ENCODE measurements around the gene NT5DC3. TPM values are rescaled to one million over a fixed set of nuclear protein-coding genes. Genes with fewer than 3 reads are reported as not detected.

Gene NT5DC3
- polyA plus RNA-seq (ENCODE audit: insufficient read length in 12 of 12): 10 to 100 TPM in 6 of 12 donors, 1 to 10 TPM in 5, not detected in 1; 4.7 to 15.6 (median 10.6) TPM
- long read RNA-seq, donor 1: 0 reads
- long read RNA-seq, donor 2: 0 reads
- long read RNA-seq, donor 3: 0 reads
- long read RNA-seq, donor 4: 0 reads
- long read RNA-seq, donor 5: 0 reads
- long read RNA-seq, donor 6, full-length matches to known transcripts: 1 of 1 reads
- long read RNA-seq, donor 6, partial matches to known transcripts: 0 of 1 reads
- long read RNA-seq, donor 6, other reads (novel, unspliced or antisense): 0 of 1 reads
- long read RNA-seq, donor 7: 0 reads
- long read RNA-seq, donor 8, full-length matches to known transcripts: 1 of 1 reads
- long read RNA-seq, donor 8, partial matches to known transcripts: 0 of 1 reads
- long read RNA-seq, donor 8, other reads (novel, unspliced or antisense): 0 of 1 reads
- long read RNA-seq, donor 9: 0 reads
- long read RNA-seq, donor 10, full-length matches to known transcripts: 2 of 2 reads
- long read RNA-seq, donor 10, partial matches to known transcripts: 0 of 2 reads
- long read RNA-seq, donor 10, other reads (novel, unspliced or antisense): 0 of 2 reads
- long read RNA-seq, donor 11: 0 reads

DNA sequence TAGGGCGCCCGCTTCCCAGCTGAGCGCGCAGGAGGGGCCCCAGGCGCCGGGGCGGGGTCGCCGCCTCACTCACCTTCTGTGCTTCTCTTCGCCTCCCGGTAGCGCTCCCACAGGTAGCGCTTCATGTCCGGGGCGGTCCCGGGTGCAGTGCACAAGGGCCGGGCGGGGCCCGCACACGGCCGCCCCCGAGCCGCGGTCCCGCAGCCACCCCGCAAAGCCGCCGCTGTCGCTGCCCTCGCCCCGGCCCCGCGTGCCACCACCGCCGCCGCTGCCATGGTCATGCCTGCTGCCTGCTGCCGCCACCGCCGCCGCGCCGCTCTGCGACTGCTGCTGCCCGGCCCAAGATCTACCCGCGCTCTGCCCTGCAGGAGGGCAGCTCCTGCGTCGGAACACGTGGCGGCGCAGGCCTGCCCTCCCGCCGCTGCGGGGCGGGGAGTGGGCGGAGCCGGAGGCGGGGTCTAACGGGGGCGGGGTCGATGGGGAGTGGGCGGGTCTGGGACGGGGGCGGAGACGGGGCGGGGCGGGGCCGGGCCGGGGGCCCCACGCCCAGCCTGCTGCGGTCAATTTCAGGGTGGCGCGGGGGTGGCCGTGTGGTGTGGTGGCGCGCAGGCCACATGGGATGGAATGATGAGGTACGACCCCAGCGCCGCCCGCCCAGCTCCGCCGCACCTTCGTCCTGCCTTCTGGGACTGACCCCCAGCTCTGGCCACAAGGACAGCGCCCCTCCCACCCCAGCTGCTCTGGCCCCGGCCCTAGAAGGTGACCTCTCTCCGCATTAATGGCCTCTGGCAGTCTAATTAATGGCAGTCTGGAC lies at the start of gene NT5DC3:
TSS of gene NT5DC3 (minus strand) at position 359 of the 814 bp plus-strand sequence. CDS start at position 281, 78 bp downstream.
- DNase-seq: peak; percentile 74

DNA sequence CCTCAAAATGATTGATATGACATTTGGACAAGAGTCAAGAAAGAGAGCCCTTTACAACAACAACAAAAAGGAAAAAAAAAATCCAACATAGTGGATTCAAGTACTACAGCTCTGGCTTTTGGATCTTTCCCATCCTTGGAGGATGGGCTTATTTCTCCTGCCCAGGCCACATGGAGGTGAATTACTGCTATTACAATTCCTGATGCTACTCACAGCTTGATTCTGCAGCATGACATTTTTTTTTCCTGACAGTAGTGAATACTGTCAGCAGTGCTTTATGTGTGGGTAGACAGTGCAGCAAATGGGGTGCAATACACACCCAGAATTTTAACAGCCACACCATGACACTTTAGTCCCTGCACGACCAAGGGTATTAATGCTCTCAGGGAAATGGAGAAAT lies 46.7 kb upstream of the NT5DC3 start:
- DNase-seq: no peak

DNA sequence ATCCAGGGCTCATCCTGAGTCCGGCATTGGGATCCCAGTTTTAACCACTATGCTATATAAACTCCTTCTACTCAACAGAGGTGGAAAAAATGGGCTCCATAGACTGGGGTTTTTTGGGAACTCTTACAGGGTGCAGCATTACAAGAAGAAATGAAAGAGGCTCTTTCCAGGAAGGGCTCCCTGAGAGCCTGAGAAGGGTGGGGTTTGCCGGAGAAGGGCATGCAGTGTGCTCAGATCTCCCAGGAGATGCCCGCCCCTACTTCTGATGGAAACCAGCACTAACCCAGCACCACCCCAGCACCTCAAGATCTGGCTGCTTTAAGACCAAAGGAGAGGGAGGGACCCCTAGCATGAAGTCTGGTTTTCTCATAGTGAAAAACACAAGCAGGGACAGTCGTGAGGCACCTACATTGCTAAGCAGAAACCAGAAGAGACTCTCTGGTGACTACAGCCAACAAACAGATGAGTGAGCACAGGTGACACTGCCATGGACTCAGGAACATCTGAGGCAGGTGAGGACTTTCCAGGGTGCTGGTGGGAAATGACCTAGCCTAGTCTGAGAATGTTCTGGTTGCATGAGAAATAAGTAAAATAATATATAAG lies 45.3 kb upstream of the NT5DC3 start:
- no peak for DNase-seq

DNA sequence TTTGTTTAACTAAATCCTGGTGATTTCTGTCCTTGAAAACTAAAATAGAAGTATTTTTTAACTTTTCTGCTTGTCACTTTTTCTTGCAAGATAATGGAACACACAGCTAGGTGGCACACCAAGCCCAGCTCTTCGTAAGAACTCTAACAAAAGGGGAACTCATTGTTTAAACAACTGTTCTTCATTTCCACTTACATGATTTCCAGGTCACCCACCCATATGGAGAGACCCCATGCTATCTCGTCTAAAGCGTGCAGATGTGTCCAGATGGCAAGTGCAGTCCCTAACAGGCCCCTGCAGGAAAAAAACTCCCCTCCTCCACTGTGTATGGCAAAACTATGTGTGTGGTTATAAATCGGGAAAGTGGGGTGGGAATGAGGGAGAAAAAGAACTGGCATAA lies 43.3 kb upstream of the NT5DC3 start:
- DNase-seq: peak; percentile 33

DNA sequence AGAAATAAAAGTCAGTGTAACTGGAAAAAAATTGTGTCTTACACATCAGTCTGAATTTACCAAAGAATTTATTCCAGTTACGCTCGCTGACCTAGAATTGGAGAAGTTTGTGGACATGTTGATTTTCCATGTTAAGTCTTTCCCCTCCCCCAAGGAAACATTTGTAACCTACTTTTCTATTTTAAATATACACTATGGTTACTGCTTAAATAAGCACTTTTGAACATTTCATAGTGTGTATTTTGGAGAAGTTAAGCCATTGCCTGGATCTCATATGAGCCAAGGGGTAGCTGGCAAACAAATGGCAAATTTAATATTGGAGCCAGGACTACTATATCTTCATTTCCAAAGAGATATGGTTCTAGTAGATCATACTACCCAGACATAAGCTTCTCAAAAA lies 42.9 kb upstream of the NT5DC3 start:
- DNase-seq: no peak

DNA sequence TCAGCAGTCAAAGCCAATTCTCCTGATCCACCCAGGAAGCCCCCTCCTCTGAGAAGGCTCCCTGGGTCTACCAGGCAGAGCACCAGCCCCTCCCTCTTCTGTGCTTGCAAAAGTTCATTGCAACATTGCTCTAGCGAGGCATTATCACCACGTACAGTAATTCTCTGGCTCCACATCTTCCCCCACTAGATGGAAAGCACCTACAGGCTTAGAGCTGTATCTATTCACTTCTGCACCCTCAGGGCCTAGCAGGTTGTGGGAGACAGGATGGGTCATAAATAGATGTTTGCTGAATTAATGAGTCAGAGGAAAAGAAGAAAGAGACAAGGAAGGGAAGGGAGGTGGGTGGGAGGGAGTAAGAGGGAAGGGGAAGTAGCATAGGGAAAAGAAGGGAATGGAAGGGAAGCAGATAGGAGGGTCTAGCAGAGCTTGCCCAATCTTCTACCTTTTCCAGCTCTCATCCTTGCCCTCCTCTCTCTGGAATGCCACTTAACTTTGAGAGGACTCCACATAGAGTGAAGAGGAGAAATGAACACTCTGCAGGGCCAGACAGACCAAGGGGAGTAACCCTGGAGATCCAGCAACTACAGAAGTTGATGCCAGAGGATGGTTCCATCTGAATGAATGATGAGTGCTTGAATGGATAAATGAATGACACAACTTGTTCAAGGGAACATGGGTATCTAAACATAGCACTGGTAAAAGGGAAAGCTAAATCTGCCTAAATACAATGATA lies 42.0 kb upstream of the NT5DC3 start:
- no peak for DNase-seq

DNA sequence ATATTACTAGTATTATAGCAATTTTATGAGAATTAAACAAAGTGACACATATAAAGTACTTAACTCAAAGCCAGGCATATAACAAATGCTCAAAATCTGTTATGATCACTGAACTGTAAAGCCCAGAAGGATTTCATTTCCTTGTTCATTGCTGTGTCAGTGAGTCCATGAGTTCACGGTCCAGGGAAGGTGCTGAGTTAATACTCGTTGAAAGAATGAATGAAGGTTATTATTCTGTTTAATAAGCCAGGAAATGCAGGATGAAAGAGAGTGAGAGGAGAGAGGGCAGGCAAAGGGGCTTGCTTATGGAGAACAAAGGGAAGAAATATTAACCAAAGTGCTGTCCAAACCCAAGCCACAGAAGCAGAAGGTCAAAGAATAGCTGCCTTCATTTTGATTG lies 40.2 kb upstream of the NT5DC3 start:
- DNase-seq: no peak

DNA sequence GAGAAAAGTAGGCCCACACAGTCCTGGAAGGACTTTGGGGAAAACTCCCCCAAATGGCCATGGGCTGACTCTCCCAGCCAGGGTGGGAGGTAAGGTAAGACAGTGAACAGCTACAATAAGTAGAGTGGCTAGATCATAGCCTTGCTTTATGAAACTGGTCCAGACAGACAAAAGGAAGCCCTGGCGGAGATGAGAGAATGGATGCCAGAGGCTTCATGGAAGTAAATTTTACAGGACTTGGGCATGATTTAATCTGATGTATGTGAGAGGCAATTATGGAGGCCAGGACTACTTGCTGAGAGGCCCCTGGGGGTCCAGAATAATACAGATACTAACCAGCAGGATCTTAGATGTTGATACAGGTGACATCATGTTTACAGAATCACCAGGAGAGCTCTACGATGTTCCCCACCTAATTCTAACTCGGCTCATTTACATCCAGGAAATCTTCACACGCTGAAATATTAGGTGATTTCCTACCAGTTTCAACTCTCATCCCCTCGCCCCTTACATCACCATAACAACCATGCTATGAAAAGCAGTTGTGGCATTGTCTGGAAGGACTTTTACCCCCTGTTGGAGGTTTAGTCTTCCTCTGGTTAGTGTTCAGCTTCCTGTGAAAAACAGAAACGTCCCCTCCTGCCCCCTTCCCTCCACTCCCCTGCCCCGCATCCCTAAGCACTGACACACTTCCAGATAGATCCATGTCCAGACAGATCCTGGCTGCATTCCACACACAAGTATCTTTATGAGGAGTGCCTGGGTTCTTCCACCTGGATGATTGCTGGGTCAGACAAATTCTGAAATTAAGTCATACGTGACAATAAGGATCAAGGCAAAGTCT lies 39.5 kb upstream of the NT5DC3 start:
- DNase-seq: no peak

DNA sequence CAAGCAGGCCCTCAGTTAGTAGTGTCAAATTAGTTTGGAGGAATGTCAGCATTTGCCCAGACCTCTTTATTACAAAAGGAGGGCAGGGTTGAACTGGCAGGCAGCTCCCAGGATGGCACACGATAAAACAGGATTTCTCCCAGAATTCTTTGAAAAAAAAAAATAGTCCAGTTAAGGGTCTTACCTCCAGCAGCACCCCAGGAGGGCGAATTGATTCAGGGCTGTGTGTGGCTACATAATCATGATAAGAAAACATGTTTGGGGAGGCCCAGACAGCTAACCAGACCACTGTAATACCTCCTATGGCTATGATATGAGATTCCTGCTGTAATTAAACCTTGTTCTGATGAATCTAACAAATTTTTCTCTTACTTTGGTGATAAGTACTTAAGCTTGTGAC lies 38.8 kb upstream of the NT5DC3 start:
- DNase-seq: no peak

DNA sequence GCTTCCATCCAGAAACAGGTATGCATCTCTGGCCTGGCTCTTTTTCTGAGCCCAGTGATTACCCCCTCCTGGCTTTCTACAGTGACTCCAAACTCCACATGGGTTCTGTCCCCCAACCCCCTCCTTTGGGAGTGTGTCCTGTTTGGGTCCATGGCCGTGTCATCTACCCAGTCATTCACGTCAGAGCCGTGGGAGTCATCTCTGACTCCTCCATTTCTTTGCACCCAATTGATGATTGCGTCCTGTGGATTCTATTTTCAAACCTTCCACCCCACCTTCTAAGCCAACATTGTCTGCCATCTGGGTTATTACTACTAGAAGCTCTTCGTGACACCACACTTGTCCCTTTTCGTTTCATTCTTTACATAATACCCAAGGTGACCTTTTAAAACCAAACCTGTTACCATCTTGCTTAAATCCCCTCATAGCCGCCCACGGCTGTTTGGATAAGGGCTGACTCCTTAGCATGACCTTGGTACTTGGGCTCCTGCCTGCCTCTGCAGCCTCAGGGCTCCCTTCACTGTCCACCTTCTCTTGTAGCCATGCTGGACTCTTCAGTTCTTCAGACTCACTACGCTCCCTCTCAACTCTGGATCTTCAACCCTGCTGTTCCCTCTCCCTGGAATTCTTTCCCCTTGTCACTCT lies 38.1 kb upstream of the NT5DC3 start:
- no peak for DNase-seq

DNA sequence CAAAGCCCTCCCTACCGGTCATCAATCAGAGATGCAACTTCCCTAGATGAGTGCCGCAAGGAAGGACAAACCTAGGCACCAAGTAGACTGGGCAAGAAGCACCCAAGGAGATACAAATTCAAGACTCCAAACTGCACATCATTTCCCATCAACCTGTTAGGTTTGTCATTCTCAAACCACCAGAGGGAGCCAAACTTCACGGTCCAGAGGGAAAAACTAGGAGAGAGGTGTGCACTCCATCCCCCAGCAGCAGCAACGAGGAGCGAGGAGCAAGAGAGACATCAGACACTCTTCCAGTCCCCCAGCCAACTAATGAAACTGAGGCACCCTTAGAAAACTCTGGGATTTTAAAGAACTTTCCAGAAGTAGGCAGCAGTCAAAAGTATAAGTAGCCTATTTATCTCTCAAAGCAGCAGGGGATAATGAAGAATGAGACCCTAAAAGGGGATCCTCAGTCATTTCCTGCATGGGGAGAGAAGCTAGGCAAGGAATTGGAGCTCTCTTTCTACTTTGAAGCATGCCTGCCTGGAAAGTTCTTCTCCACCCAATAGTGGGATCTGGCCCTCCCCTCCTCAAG lies 37.0 kb upstream of the NT5DC3 start:
- peak; percentile 38 for DNase-seq

DNA sequence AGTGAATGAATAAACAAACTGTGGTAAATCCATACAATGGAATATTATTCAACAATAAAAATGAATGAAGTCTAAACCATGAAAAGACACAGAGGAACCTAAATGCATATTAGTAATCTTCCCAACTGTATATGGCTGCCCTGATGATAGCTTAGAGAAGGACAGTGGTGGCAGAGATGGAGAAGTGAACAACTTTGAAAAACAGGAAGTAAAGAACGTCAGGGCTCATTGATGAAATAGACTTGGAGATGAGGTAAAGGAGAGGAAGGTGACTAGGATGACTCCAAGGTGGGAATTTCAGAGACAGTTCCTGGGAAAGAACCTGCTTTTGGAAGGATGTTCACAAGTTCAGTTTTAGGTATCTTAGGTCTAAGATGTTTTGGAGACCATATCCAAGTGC lies 36.3 kb upstream of the NT5DC3 start:
- DNase-seq: no peak

DNA sequence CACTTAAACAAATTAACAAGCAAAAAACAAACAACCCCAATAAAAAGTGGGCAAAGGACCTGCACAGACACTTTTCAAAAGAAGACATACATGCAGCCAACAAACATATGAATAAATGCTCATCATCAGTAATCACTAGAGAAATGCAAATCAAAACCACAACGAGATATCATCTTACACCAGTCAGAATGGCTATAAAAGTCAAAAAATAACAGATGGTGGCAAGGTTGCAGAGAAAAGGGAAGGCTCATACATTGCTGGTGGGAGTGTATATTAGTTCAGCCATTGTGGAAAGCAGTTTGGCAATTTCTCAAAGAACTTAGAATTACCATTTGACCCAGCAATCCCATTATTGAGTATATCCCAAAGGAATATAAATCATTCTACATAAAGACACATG lies 34.6 kb upstream of the NT5DC3 start:
- DNase-seq: no peak

DNA sequence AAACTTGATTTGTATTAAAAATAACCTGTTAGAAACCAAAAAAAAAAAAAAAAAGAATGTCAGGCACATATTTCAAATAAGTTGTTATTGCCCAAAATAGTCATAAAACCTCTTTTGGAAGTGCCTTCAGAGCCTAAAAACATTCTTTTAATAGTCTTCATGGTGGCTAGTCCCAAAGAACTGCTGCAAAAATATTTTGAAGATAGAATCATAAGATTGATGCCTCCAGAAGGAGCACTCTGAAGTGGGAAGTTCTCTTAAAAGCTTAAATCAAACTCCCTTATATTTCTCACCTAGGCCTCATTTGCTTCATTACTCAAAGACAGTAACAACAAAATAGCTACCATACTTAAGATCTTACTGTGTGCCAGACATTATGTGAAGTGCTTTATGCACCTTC lies 27.2 kb upstream of the NT5DC3 start:
- DNase-seq: no peak

DNA sequence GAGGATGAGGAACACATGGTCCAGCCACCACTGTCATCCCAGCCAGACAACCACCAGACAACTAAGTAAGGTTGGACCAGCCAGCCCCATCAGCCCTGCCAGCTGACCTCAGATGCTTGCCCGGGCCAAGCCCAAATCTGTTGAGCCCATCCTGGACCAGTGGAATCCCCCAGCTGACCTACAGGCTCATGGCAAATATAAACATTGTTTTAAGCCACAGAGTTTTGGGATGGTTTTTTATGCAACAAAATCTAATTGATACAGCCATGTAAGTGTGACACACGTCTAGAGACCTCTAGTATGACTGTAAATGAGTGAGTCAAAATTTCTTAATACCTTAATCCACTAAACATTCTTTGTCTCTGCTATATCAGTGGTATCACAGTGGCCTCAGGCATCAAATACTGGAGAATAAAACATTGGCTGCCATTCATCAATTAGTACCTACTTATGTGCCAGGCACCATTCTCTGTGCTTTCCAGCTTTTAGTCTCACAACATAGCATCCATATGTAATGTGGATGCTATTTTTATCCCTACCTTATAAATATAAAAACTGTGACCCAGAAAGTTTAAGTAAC lies 24.2 kb upstream of the NT5DC3 start:
- no peak for DNase-seq

DNA sequence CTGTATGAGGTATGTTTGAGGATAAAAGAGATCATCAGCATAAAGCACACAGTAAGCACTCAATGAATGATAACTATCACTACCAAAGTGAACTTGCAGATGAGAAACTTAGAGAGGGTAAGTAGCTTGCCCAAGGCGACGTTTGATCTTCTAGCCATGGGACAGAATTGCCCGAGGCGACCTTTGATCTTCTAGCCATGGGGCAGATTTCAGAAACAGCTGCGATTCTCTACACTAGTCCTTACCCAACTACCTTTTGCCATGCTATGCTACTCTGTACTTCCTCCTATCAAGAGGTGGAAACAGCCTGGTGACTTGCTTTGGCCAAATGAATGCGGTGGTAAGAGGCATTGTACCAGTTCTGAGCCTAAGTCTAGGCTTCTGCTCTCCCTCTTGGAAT lies 23.7 kb upstream of the NT5DC3 start:
- DNase-seq: no peak

DNA sequence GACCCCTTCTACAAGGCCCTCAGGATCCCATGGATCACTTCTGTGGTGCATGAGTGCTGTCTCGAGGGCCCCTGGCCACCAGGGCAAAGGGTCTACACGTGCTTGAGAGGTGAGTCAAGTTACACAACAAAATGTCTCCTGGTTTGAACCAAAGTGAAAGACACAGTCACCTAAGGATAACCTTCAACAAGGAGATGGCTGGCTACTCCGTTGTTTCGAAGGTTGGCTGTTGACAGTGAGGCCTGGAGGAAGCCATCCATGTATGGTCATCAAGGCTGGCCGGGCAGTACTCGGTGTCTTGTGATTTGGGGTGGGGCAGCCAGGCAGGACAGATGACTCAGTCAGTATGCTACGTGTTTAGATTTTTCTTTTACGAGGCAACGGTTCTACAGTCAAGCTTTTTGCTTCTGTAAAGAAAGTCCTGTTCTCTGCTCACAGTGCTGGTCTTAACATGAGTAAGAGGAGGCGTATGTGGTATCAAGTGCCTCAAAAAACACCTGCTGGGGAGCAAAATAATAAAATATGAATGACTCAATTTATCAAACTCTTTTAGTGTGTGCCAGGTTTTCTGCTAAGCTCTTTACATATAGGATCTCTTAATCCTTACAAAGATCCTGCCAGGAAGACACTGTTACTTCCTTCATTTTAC lies 18.0 kb upstream of the NT5DC3 start:
- no peak for DNase-seq

DNA sequence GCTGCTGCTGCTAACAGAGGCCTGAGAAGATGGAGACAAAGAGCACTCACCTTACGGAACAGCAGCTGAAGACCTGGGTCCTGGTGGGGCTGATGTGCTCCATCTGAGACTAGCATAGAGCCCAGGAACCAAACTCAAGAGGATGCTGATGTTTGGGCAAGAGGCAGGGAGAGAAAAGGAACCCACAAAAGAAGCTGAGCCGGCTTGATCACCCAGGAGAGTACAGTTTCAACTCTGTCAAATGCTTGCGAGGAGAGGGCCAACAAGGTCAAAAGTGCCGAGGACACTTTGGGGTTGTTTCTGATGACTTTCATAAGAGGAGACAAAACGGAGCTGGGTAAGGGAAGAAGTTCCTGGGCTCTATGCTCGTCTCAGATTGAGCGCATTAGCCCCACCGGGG lies 17.3 kb upstream of the NT5DC3 start:
- DNase-seq: no peak

DNA sequence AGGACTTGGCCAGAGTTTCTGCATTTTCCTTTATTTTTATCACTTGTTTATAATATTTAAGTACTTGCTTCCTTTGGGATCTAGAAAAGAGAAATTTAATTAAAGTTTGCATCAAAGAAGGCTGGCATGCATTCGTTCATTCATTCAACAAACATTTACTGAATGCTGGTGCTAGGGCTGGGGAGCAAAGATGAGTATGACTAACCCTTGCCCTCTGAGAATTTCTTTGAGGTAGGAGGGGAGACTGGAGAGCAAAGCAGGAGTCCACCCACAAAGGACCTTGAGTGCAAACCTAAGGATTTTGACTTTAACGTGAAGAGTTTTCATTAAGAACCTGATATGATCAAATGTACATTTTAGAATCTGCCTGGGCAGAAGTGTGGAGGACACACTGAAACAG lies 16.1 kb upstream of the NT5DC3 start:
- DNase-seq: no peak
